ENCODE data around the gene ATP6V1G3.
"Not testable (repeated sequence)": the region's sequence is repeated elsewhere in the genome, so short reads cannot be mapped to it uniquely, and the experiment has no call there.

Gene ATP6V1G3

GRCh38 chr1:198477354-198477753 is 63.1 kb downstream of the ATP6V1G3 start:
- H3K18ac ChIP-seq (ENCODE audit: low read depth in 1 of 2, low read length in 2 of 2); H4K91ac ChIP-seq (ENCODE audit: low read length); H3K27ac ChIP-seq (ENCODE audit: low read length, poor library complexity, severe bottlenecking); H3K9me3 ChIP-seq (ENCODE audit: control insufficient read depth, low read length); H2BK120ac ChIP-seq (ENCODE audit: low read depth, low read length); H3K4me2 ChIP-seq (ENCODE audit: low read length, poor library complexity, severe bottlenecking); H3K36me3 ChIP-seq (ENCODE audit: control insufficient read depth in 1 of 2, insufficient read depth in 2 of 2, low read depth in 1 of 2, low read length in 2 of 2); H3K27me3 ChIP-seq (ENCODE audit: control insufficient read depth in 1 of 2, insufficient read depth in 1 of 2, low read length in 2 of 2); H2BK12ac ChIP-seq (ENCODE audit: low read length in 2 of 2); H2BK15ac ChIP-seq (ENCODE audit: low read depth, poor library complexity, severe bottlenecking); H2AK5ac ChIP-seq (ENCODE audit: low read length, severe bottlenecking); H2BK5ac ChIP-seq (ENCODE audit: low read depth, low read length, poor library complexity, severe bottlenecking); H3K9ac ChIP-seq (ENCODE audit: low read length); H3K4ac ChIP-seq (ENCODE audit: low read depth in 1 of 2, low read length in 2 of 2); H3K79me1 ChIP-seq (replicated peaks; ENCODE audit: low read length, poor library complexity, severe bottlenecking); H3K23ac ChIP-seq (ENCODE audit: low read length in 2 of 2); DNase-seq; H3K4me1 ChIP-seq (ENCODE audit: control insufficient read depth, insufficient read depth, low read depth, low read length); H3K14ac ChIP-seq (ENCODE audit: low read length in 2 of 2); H4K8ac ChIP-seq (ENCODE audit: low read length); H3K4me3 ChIP-seq (ENCODE audit: insufficient read depth in 1 of 2, low read depth in 1 of 2, low read length in 2 of 2); H2AFZ ChIP-seq (ENCODE audit: low read depth, low read length): not testable (repeated sequence)

Measured in mesenchymal stem cell (in vitro differentiated cells and primary cell).